Measurements from ENCODE around the gene RIPOR3. TPM values are rescaled to one million over a fixed set of nuclear protein-coding genes. Genes with fewer than 3 reads are reported as not detected.
A peak's percentile ranks its signal among the peaks of the same experiment; 100 is the strongest.
"Not testable (repeated sequence)": the region's sequence is repeated elsewhere in the genome, so short reads cannot be mapped to it uniquely, and the experiment has no call there.

Gene RIPOR3
- total and polyA plus RNA-seq, 11 donors: 2.4 to 20.7 (median 4.9) TPM

DNA sequence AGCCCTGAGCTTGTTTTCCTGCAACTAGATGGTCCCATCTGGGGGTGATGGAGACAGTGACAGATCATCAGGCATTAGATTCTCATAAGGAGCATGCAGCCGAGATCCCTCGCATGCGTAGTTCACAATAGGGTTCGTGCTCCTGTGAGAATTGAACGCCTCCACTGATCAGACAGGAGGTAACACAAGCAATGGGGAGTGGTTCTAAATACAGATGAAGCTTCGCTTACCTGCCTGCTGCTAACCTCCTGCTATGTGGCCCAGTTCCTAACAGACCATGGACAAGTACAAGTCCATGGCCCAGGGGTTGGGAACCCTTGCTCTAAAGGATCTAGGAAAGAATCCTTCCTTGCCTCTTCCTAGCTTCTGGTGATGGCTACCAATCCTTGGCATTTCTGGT lies 42.7 kb downstream of the RIPOR3 start:
- no peak for DNase-seq
- Histone ChIP-seq H3K4me1 (peaks cover 0 to 23% (median 11%) of the 10 kb centered on the region in 12 donors), H3K36me3 (no peaks in the 10 kb centered on the region), H3K4me3 (no peak overlapping the region), H3K27ac (no peak overlapping the region), H3K27me3 (no peaks in the 10 kb centered on the region), H3K9me3 (peaks cover 0 to 6% (median 0%) of the 10 kb centered on the region in 12 donors)
- TF ChIP-seq, protein P1, sequence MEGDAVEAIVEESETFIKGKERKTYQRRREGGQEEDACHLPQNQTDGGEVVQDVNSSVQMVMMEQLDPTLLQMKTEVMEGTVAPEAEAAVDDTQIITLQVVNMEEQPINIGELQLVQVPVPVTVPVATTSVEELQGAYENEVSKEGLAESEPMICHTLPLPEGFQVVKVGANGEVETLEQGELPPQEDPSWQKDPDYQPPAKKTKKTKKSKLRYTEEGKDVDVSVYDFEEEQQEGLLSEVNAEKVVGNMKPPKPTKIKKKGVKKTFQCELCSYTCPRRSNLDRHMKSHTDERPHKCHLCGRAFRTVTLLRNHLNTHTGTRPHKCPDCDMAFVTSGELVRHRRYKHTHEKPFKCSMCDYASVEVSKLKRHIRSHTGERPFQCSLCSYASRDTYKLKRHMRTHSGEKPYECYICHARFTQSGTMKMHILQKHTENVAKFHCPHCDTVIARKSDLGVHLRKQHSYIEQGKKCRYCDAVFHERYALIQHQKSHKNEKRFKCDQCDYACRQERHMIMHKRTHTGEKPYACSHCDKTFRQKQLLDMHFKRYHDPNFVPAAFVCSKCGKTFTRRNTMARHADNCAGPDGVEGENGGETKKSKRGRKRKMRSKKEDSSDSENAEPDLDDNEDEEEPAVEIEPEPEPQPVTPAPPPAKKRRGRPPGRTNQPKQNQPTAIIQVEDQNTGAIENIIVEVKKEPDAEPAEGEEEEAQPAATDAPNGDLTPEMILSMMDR (IDR thresholded peaks at IDR 0.05): no peak
- no peak for TF ChIP-seq POLR2A (IDR thresholded peaks at IDR 0.05)
- 92 to 100% (median 97%) methylated on average over 6 of the region's 6 CpGs for WGBS, 4 donors
- ATAC-seq: no peak
- intact Hi-C loops (cut with DNase I): no loop called here

DNA sequence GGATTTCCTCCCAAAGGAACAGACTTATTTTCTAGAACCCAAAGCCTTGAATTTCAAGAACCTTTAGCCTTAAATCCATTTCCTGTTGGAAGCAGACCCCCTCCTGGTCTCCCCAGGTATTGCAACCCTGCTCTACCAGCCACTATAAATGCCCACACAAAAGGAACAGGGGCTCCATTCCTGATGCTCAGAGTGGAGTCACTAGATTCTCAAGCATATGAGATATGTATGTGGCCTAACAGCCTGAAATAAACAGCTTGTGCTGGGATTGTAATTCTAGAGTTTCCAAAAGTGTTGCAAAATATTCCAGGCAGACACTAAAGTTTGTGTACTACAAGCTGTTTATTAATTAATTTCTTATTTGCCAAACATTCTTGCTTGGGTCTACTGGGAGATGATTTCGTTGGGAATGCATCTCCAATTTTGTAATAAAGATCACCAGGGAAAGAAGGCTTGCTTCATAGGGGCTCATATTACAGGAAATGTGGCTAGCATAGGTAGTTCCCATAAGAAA lies 44.8 kb downstream of the RIPOR3 start:
- TF ChIP-seq, protein P1 (IDR thresholded peaks at IDR 0.05): peak in 3 of 12 donors; percentile 15 to 18 (median 15)
- no peak for TF ChIP-seq POLR2A (IDR thresholded peaks at IDR 0.05)
- WGBS, 4 donors: 68 to 79% (median 69%) methylated on average over 1 of the region's 1 CpG
- intact Hi-C loops (cut with DNase I): no loop called here
- ATAC-seq (peak in 1 of 4 donors; percentile 51), DNase-seq (no peak)
- Histone ChIP-seq H3K9me3 (peaks cover 0 to 6% (median 0%) of the 10 kb centered on the region in 12 donors), H3K4me1 (peaks cover 0 to 35% (median 11%) of the 10 kb centered on the region in 12 donors), H3K27me3 (no peaks in the 10 kb centered on the region), H3K4me3 (no peak overlapping the region), H3K27ac (peak overlapping the region in 11 of 12 donors; percentile 32 to 79 (median 54)), H3K36me3 (no peaks in the 10 kb centered on the region)

DNA sequence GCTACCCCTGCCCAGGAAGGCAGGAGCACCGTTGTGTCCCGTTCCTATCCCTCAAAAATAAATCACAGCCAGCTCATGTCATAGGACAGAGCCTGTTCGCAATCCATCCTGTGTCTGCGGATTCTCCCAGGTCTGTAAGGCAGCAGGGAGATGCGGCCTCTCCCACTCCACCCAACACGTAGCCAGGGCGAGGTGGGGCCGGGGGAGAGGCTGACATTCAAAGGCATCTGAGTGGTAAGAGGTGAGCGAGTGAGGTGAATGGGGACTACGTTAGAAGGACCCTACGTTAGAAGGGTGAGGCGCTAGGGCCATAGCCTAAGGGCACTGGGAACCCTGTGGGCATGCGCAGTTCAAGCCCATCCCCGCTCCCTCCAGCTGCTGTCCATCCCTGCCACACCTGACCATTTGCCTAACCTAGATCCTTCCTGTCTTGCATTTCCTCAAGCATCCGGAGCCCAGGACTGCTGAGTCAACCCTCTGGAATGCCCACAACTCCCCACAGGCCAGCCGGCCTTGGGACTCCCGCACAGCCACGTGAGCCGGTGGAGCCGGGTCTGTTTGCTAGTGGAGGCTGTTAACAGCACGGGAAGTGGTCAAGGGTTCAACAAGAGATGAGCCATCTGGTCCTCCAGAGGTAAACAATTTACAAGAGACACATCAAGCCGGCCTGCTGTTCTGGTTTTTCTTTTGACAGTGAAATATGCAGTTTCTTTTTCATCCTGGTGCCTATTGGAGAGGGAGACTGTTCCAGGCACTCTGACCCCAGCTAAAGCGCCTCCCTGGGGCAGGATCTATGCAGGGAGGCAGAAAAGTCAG lies 45.9 kb downstream of the RIPOR3 start:
- no peaks in the 10 kb centered on the region for H3K27me3 ChIP-seq
- H3K9me3 ChIP-seq: peaks cover 0 to 6% (median 0%) of the 10 kb centered on the region in 12 donors
- ATAC-seq (peak; percentile 65 to 92 (median 86)), DNase-seq (peak; percentile 57 to 90 (median 79))
- 53 to 68% (median 56%) methylated on average over 23 of the region's 23 CpGs for WGBS, 4 donors
- no peaks in the 10 kb centered on the region for H3K36me3 ChIP-seq
- no peak overlapping the region for H3K4me3 ChIP-seq
- peak overlapping the region in 11 of 12 donors; percentile 32 to 79 (median 53) for H3K27ac ChIP-seq
- intact Hi-C loops (cut with DNase I): no loop called here
- peaks cover 0 to 37% (median 11%) of the 10 kb centered on the region in 12 donors for H3K4me1 ChIP-seq
- TF ChIP-seq, protein P1 (IDR thresholded peaks at IDR 0.05): no peak
- TF ChIP-seq POLR2A (IDR thresholded peaks at IDR 0.05): no peak

DNA sequence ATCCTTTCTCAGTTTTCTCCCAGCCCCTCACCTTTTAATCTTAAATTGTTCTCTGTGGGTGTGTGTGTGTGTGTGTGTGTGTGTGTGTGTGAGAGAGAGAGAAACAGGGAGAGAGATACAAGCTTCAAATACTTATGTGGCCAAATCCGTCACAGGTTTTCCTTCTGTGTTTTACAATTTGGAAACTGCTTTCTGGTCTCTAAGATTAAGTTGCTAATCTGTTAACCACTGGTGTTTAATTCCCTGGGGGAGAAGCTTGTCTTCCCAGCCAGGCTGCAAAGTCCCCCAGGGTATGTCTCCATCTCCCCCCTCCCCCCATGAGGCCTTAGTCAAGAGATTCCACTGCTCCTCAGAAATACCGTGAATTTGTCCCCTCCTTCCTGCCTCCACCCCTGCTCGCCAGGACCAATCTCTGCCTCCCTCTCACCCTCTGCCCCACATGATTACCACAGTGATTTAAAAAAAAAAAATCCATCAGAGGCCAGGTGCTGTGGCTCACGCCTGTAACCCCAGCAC lies 49.0 kb downstream of the RIPOR3 start:
- peaks cover 0 to 40% (median 12%) of the 10 kb centered on the region in 12 donors for H3K4me1 ChIP-seq
- ATAC-seq (no peak), DNase-seq (peak in 2 of 5 donors; percentile 48 to 53)
- no peak overlapping the region for H3K4me3 ChIP-seq
- no peaks in the 10 kb centered on the region for H3K36me3 ChIP-seq
- TF ChIP-seq POLR2A (IDR thresholded peaks at IDR 0.05): no peak
- TF ChIP-seq, protein P1 (IDR thresholded peaks at IDR 0.05): no peak
- intact Hi-C loops (cut with DNase I): no loop called here
- WGBS, 4 donors: 47 to 75% (median 56%) methylated on average over 3 to 4 of the region's 4 CpGs
- H3K27me3 ChIP-seq: no peaks in the 10 kb centered on the region
- peak overlapping the region in 10 of 12 donors; percentile 36 to 66 (median 46) for H3K27ac ChIP-seq
- peaks cover 0 to 6% (median 0%) of the 10 kb centered on the region in 12 donors for H3K9me3 ChIP-seq

DNA sequence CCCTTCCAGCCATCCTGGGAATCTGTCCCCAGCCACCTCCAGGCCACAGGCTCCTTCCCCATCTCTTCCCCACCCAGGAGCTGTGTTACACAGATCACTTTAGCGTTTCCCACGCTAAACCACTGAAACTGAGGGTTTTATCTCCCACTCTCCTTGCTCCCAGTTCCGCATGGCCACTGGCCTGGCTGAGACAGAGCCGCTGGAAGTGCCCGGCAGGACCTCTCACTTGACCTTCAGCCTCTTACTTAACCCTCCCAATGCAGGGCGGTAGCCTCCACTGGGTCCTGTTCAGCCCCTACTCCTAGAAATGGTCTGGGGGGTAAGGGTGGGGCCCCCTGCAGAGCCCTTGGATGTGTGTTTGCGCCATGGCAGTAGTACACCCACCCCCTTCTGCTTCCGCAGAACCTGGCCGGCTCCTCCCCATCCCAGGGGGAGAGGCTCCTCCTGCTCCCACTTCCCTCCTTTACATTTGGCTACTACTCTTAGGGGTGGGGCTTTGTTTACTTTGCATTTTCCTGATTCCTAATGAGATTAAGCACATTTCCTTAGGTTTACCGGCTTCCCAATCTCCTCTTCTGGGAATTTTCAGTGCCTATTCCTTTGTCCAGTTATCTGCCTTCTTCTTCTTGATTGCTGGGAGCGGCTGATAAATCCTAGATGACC lies 49.6 kb downstream of the RIPOR3 start:
- Histone ChIP-seq H3K4me1 (peaks cover 0 to 46% (median 15%) of the 10 kb centered on the region in 12 donors), H3K27ac (peak overlapping the region in 9 of 12 donors; percentile 24 to 66 (median 46))
- H3K9me3 ChIP-seq; intact Hi-C loops (cut with DNase I); DNase-seq; H3K4me3 ChIP-seq; H3K27me3 ChIP-seq; H3K36me3 ChIP-seq: not testable (repeated sequence)
- WGBS, 4 donors: 48 to 64% (median 50%) methylated on average over 8 to 11 of the region's 11 CpGs
- peak in 1 of 4 donors; percentile 21 for ATAC-seq
